Epithelial cell of umbilical artery (primary cell): ENCODE results near the gene MSS51. TPM values are rescaled to one million over a fixed set of nuclear protein-coding genes. Genes with fewer than 3 reads are reported as not detected.

Experiments used
- total RNA-seq: library from RNA; depleted of rRNA; stranded (reverse); fragments of >200 nt; gene quantifications from 2 replicates; pipeline ENCODE4 v1.2.3, GENCODE V29; 2014

The MSS51 gene
- total RNA-seq = 0.65 and 1.4 TPM in 2 replicates

GRCh38 chr10:73433538-73433867 is at the start of gene MSS51:
Gene MSS51 (minus strand): TSS chr10:73433561. CDS start chr10:73428284, 5,277 bp downstream.

GRCh38 chr10:73413528-73414229 is 19.7 kb downstream of the MSS51 start, which contains the start of gene ANXA7:
Gene ANXA7 (minus strand): TSS chr10:73414058. CDS start chr10:73400856, 13,202 bp downstream.

Other genes with a start within 250 kb of the MSS51 start
- 54.6 and 56.8 TPM in 2 replicates for gene DNAJC9, start 186.3 kb downstream of the MSS51 start, total RNA-seq
- 77.6 and 86.0 TPM in 2 replicates for gene MRPS16, start 180.9 kb downstream of the MSS51 start, total RNA-seq
- 0.30 and 0.32 TPM in 2 replicates for gene CFAP70, start 74.7 kb downstream of the MSS51 start, total RNA-seq
- 90.6 and 105 TPM in 2 replicates for gene ANXA7, start 19.5 kb downstream of the MSS51 start, total RNA-seq
- gene PPP3CB, start 62.5 kb upstream of the MSS51 start, total RNA-seq = 13.8 and 14.6 TPM in 2 replicates
- gene USP54, start 157.8 kb upstream of the MSS51 start, total RNA-seq = 5.2 and 7.8 TPM in 2 replicates
- gene MYOZ1, start 207.9 kb upstream of the MSS51 start, total RNA-seq = not detected in 2 replicates
- not detected in 2 replicates for gene SYNPO2L, start 222.5 kb upstream of the MSS51 start, total RNA-seq